A673 (cell line): ENCODE measurements around the gene SLX4IP. TPM values are rescaled to one million over a fixed set of nuclear protein-coding genes. Genes with fewer than 3 reads are reported as not detected.

Experiments used
- BruUV-seq: library from RNA; stranded (reverse); fragments of 400-500 nt; replicated peaks from 2 replicates; lab custom pipeline; 2021; lab: Mats Ljungman, UMichigan
- CTCF ChIA-PET: fragments of 300-600 bp; sonication (Branson Sonifier 250); formaldehyde crosslinking; loops from one replicate; lab custom pipeline; 2022; ENCODE audit warnings: antibody characterized with exemption; lab: Charles Lee
- POLR2A ChIA-PET: fragments of 300-600 bp; sonication (Branson Sonifier 250); formaldehyde crosslinking; loops from one replicate; lab custom pipeline; 2022; ENCODE audit warnings: antibody characterized with exemption; ENCODE audit not compliant: low non-redundant PET; lab: Charles Lee
- DNase-seq: peaks from one replicate; pipeline ENCODE4 v3.0.0-alpha.2; 2015; ENCODE audit warnings: low spot score
- H3K27ac ChIP-seq: fragments of 200-600 bp; sonication (generic); 2 replicates; pipeline ENCODE4 v1.5.1; 2016; ENCODE audit warnings: mixed run types, low read depth, mild to moderate bottlenecking, mixed read lengths, antibody characterized with exemption, low read length; ENCODE audit not compliant: poor library complexity, severe bottlenecking
- H3K27me3 ChIP-seq: fragments of 200-600 bp; sonication (generic); replicated peaks from 2 replicates; pipeline ENCODE4 v1.6.1; 2017; ENCODE audit warnings: mixed run types, low read depth, mild to moderate bottlenecking, mixed read lengths, antibody characterized with exemption, low read length; ENCODE audit not compliant: insufficient read depth, poor library complexity
- H3K36me3 ChIP-seq: fragments of 200-600 bp; sonication (generic); 2 replicates; pipeline ENCODE4 v1.6.1; 2016; ENCODE audit warnings: mixed run types, mild to moderate bottlenecking, mixed read lengths, antibody characterized with exemption, low read length; ENCODE audit not compliant: insufficient read depth, poor library complexity, severe bottlenecking
- H3K4me1 ChIP-seq: fragments of 200-600 bp; sonication (generic); 2 replicates; pipeline ENCODE4 v1.6.1; 2017; ENCODE audit warnings: mixed run types, mild to moderate bottlenecking, mixed read lengths, antibody characterized with exemption, low read length; ENCODE audit not compliant: insufficient read depth, poor library complexity, severe bottlenecking
- H3K4me3 ChIP-seq: fragments of 200-600 bp; sonication (generic); 2 replicates; pipeline ENCODE4 v1.5.1; 2016; ENCODE audit warnings: low read depth, mixed run types, mild to moderate bottlenecking, mixed read lengths, low read length; ENCODE audit not compliant: poor library complexity, severe bottlenecking
- H3K9me3 ChIP-seq: fragments of 200-600 bp; sonication (generic); 2 replicates; pipeline ENCODE4 v1.6.1; 2016; ENCODE audit warnings: mixed run types, low read depth, mild to moderate bottlenecking, mixed read lengths, antibody characterized with exemption, low read length; ENCODE audit not compliant: poor library complexity, severe bottlenecking
- CTCF ChIP-seq: fragments of 300-800, 200-600 bp; sonication (generic); conservative IDR thresholded peaks from 2 replicates; pipeline ENCODE4 v1.5.1; 2017; ENCODE audit warnings: low read depth, mild to moderate bottlenecking, antibody characterized with exemption, low read length, moderate library complexity, mixed read lengths
- EZH2 ChIP-seq: fragments of 200-600 bp; sonication (generic); IDR thresholded peaks from 2 replicates; pipeline ENCODE4 v1.6.1; 2017; ENCODE audit warnings: borderline replicate concordance, low read depth, mild to moderate bottlenecking, mixed read lengths, antibody characterized with exemption, low read length; ENCODE audit not compliant: poor library complexity, severe bottlenecking
- intact Hi-C: fragments of 100-400 bp; cut with micrococcal nuclease; formaldehyde crosslinking; loops from one replicate; pipeline ENCODE4 v1.10.0; 2022; ENCODE audit not compliant: unreplicated experiment
- total RNA-seq: library from RNA; stranded (reverse); gene quantifications from 2 replicates; pipeline ENCODE4 v1.2.3, GENCODE V29; 2021

The SLX4IP gene
- total RNA-seq, 1 experiment from 2014 or later = 9.8 TPM

DNA sequence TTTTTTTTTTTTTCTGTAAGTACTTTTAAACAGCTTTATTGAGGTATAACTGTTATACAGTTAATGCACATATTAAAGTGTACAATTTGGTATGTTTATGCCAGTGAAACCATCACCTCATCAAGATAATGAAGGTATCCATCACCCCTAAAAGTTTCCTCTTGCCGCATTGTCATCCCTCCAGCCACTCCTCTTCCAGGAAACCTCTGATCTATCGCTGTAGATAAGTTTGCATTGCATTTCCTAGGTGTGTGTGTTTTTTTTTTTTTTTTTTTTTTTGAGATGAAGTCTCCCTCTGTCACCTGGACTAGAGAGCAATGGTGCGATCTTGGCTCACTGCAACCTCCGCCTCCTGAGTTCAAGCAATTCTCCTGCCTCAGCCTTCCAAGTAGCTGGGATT lies 3.1 kb downstream of the SLX4IP start:
- intact Hi-C loops = no loop called here
- ChIA-PET POLR2A (no interaction called here), CTCF (no interaction called here)

DNA sequence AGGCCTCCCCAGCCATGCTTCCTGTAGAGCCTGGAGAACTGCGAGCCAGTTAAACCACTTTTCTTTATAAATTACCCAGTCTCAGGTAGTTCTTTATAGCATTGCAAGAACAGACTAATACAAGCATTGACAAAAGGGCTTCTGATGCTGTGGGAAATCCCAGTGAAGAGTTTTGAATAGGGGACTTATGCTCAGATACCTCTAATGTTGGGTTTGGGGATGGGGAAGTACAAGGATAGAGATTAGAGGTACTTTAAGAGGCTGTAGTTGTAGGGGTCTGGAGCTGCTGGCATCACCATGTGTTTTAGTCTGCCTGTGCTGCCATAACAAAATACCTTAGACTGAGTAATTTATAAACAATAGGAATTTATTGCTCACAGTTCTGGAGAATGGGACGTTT lies 8.8 kb downstream of the SLX4IP start:
- TF ChIP-seq CTCF = no peak
- no peak for TF ChIP-seq EZH2
- BruUV-seq = no TSS peak
- CTCF ChIA-PET = no interaction called here
- Histone ChIP-seq H3K4me1 (peaks cover 25% of the 10 kb centered on the region), H3K27ac (no peak overlapping the region), H3K27me3 (no peaks in the 10 kb centered on the region), H3K36me3 (no peaks in the 10 kb centered on the region), H3K9me3 (no peaks in the 10 kb centered on the region), H3K4me3 (no peak overlapping the region)
- DNase-seq = no peak
- POLR2A ChIA-PET = no interaction called here
- intact Hi-C loops = no loop called here

More for the DNA sequence above, 3.1 kb downstream of the SLX4IP start:
- Histone ChIP-seq H3K36me3 (no peaks in the 10 kb centered on the region), H3K4me3 (no peak overlapping the region), H3K27me3 (no peaks in the 10 kb centered on the region), H3K9me3 (no peaks in the 10 kb centered on the region), H3K4me1 (peaks cover 8% of the 10 kb centered on the region), H3K27ac (no peak overlapping the region)
- DNase-seq = no peak
- no TSS peak for BruUV-seq
- TF ChIP-seq EZH2 (no peak), CTCF (no peak)

- ChIA-PET CTCF (no interaction called here), POLR2A (no interaction called here)
- peaks cover 29% of the 10 kb centered on the region for H3K4me1 ChIP-seq
- no peak overlapping the region for H3K27ac ChIP-seq
- intact Hi-C loops = no loop called here
- H3K36me3 ChIP-seq = no peaks in the 10 kb centered on the region
- no peaks in the 10 kb centered on the region for H3K9me3 ChIP-seq
- no peaks in the 10 kb centered on the region for H3K27me3 ChIP-seq
- TF ChIP-seq EZH2 = no peak
- no peak for TF ChIP-seq CTCF
- no peak overlapping the region for H3K4me3 ChIP-seq
- BruUV-seq = no TSS peak
- no peak for DNase-seq
Observed at GRCh38 chr20:10445758-10446157, 10.7 kb downstream of the SLX4IP start.
